Measurements from ENCODE around the gene OPCML.

OPCML gene

DNA sequence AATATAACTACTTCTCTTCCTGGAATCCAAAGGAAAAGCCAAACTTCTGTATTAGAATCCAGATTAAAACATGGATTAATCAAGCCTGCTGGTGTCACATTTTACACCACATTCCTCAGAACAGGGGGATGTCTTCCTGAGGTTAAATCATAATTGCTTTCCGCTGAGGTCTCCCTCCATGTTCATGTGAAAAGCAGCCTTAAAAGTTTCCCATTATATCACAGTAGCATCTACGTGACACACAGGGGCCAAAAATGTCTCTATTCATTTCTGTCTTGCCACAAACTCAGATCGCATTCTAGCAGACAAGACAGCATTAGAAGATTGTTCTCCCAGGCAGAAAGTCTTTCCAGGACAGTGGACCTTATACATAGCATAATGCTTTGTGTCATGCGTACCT is 788.7 kb downstream of the OPCML start:
- DNase-seq (ENCODE audit: low read depth): no peak

DNA sequence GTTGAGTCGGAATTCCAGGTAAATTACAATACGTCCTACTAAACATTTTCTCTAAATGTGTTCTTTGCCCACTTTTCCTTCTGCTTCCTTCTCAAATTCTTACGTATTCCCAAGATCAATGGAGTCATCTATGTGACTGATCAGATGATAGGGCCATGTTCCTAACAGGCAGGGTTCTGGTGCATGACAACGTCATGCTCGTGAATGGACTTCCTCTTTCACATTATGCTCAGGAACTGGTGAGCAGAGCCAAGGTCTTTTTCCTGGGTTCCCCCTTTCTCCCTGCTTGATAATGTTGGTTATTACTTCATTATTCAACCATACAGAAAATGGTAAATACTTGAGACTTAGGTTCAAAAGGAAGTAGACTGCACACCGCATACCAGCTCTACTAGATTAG is 789.4 kb downstream of the OPCML start:
- DNase-seq (ENCODE audit: low read depth): no peak

DNA sequence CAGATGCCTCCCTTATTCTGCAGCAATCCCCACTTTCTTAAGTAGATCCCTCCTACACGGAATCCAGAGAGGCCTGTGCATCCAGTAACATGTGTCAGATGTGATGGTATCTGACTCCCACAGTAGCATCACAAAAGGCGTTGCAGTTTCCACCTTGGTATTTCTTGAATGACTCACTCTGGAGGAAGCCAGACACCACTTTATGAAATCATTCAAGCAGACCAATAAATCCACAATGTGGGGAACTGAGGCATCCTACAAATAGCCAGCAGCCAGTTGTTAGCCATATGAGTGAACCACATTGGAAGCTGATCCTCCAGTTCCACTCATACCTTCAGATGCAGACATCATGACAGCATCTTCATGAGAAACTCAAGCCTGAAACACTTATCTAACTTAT is 798.1 kb downstream of the OPCML start:
- DNase-seq (ENCODE audit: low read depth): no peak

DNA sequence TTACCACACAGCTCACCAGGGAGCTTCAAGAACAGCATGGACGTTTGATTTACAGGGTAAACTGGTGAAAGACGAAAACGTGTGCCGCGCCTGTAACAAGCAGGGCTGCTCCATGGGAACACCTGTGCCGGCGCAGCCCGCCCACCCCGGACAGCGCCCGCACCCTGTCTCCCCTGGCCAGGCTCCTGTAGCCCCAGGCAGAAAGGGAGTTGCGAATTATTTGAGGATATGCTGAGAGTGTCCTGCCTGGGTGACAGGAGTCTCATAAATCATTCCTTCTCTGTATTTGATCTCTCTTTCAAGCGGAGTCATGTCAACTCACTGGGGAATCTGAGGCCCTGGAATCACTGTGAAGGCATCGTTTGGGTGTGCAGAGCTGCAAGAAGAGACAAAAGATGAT is 804.3 kb downstream of the OPCML start:
- no peak for DNase-seq (ENCODE audit: low read depth)

DNA sequence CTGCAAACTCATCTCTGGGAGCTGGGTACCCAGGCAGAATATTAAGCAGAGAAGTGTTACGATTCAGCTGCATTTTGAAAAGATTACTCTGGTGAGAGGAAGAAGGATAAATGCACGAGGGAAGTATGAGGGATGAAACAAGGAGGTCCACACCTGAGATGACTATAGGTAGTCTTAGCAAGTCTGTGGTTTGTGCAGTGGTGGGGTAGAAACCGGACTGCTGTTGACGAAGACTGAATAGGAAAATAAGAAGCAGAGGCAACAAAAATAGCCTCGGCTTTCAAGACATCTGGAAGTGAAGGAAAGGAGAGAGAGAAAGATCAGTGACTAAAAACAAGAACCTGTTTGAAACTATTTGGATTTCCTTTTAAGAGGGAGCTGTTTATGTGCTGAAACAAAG is 810.8 kb downstream of the OPCML start:
- no peak for DNase-seq (ENCODE audit: low read depth)

DNA sequence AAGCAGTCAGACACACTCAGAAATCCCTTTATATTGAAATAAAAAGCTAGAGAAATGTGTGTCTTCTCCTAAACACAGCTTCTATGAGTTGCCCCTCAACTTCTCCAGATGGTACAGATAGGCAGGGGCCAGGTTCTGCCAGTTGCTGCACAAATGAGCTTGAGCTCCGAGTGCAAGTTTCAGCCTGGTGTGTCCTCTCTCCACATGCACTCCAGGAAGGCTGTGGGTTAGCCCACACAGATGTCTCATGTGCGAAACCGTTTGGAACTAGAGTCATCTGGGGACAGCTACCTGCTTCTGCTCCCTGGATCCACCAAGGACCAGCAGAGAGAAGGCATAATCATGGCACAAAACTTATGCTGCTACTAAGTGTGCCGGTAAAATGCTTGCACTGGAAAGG is 812.6 kb downstream of the OPCML start:
- DNase-seq (ENCODE audit: low read depth): no peak

DNA sequence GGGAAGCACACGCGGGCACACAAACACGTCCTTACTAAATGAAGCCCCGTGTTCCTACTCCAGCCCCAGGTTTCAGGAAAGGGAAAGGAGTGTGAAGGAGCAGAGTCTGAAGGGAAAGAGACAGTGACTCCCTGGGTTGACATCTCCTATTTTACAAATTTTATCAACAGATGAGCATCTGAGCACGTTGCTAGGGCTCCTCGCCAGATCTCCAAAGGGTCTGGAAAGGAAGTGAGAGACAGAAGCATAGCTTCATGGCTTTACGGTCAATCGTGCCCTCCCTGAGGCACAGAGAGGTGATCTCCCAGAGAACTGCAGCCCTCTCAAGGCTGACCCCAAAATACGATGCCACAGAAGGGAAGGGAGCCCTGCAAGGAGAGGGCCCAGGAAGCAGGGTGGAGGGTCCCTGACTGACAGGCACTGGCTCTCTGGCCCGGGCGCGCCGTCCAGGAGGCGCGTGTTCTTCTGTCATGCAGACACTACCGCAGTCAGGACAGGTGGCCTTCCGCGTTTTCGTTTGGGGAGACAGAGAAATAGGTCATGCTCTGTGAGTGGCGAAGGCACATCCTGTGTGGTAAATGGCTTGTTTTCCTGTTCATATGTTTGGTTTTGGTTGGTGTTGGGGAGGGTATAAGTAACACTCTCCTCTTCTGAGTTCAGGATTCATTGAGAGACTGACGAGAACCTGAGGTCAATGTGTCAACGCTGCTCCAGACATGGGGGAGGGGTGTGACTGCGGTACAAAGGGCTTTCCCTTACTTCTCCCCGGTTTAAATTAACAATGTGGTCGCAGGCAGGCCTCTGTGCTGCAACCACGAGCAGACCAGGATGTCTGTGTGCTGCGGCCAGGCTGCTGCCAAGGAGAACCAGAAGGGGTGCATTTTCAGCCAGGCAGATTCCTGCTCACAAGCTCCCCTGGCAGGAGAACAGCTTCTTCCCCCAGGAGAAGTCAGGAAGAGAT is 813.3 kb downstream of the OPCML start:
- no peak for DNase-seq (ENCODE audit: low read depth)

DNA sequence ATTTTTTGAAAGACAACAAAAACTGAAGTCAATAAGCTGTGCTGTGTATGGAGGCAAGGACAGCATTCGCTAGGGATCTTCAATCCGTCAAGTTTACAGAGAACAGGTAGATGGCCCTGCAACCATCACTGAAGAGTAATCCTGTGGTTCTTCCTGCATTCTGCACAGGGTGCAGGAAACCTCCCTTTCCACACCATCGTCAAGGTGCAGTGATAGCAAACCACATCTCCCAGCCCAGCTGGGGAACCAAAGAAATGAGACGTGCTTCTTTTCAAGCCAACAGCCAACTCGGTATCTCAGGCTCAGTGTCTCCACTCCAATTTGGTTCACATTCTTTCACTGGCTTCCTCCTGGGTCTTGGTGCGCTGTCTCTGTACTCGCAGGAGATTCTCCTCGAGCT is 814.5 kb downstream of the OPCML start:
- no peak for DNase-seq (ENCODE audit: low read depth)

DNA sequence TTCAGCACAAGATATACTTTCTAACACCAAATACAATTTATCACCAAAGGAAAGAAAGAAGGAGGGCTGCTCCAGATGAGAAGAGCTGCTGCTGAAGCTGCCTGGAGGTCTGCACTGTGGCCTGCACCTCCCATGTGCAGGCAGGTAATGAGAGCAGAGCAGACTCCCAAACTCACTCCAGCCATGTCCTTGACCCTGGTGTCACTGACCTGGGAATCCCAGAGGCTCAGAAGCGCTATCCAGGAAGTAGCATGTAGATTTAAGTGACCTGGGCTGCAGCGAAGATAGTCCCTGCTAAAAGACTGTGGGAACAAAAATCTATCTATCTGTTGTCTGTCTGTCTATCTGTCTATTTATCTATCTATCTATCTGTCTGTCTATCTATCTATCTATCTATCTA is 816.3 kb downstream of the OPCML start:
- DNase-seq (ENCODE audit: low read depth): no peak

DNA sequence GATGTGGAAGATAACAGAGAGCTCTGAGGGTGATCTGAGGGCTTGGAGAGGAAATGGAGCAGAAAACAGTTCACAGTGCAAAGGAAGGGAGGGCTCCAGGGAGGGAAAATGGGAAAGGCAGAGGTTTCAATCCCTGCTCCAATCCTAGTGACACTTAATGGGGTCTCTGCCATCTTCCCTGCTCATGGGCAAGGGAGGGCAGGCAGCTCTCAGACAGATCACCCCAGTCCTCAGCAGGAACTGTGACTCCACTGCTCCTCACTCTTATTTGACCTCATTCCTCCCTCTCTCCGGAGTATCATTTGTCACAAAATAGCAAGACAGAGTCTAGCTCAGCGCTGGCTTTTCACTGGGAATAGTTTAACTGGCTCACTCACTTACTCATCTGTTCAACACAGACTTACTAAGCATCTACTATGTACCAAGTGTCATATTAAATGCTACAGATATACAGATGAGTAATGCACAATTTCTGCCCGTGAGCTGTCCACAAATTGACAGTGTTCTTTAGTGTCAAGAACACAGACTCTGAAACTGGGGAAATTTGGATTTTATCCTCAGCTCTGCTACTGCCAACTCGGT is 817.4 kb downstream of the OPCML start:
- no peak for DNase-seq (ENCODE audit: low read depth)

DNA sequence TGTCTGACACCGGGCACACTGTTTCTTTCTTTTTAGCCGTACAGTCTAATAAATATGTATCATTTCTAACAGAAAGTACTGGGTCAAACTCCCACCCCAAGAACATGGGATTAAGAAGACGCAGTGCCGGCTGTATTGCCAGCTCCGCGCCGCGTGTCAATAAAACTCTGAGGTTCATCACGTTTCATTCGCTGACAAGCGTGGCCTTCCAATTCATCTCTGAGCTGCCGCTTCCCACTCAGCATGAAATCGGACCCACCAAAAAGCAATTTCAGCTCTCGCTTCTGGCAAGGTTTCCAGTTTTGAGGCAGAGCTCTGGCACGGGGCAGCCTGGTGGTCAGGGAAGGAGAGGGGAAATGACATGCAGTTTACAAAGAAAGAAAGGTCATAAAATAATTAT is 819.8 kb downstream of the OPCML start:
- DNase-seq (ENCODE audit: low read depth): no peak

DNA sequence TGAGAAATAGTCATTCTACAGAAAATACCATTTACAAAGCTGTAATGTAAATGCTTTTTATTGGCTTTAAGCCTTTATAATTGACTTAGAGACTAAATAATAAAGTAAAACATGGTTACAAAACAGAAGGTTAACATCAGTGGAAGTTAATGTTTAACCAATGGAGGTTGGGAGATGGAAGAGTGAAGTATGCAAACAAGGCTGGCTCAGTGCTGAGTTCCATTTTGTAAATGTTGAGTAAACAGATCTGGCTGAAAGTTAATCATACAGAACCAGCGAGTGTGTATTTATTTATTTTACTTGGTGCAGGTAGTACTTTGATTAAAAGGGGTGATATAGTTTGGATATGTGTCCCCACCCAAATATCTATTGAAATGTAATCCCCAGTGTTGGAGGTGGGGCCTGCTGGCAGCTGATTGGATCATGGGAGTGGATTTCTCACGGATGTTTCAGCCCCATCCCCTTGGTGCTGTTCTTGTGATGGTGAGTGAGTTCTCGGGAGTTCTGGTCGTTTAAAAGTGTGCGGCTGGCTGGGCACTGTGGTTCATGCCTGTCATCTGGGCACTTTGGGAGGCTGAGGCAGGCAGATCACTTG is 827.4 kb downstream of the OPCML start:
- no peak for DNase-seq (ENCODE audit: low read depth)

DNA sequence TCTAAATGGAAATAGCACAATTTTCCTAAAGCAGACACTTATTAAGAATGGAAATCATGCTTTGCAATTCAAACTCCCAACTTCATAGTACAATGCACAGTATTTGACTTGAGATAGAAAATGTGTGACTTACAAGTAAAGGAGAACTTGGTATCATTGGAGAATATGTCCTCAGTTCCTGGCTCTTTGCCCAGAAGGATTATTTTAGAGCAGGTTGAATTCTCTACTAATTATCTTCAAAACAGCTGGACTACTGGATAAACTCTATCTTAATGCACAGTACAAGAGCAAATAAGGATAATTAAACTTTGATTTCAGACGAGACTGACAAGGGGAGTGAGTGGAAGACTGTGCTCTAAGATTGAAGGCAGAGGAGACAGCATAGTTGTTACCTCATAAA is 839.4 kb downstream of the OPCML start:
- DNase-seq (ENCODE audit: low read depth): no peak

DNA sequence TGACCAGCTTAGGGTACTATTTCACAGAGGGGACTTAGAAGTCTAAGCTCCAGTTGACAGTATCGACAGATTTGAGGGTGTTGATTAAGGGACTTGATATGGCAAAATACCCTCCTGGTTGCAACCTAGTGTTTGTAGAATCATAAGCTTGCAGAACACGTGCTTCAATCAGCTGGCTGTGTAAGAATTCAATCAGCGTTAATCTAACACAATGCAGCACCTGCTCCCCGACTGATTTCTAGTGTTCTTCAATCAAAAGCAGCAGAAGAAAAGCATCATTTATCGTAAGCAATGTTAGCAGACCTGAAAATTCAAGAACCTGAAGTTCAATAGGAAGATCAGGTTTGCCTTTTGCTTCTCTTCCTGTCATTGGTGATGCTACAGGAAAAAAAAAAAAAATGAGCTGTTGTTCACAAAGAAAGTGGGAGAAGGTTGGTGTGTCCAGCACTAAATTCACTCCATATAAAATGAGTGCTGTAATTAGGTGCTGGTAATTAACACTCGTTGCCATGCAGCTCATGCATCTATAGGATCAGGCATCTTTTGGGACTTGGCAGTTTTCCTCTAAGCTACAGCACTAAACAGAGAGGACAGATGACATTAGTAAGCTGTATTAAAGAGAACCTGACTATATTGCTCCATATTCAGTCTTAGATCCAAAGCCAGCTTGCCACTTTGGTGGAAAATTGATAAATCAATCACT is 840.3 kb downstream of the OPCML start:
- no peak for DNase-seq (ENCODE audit: low read depth)

DNA sequence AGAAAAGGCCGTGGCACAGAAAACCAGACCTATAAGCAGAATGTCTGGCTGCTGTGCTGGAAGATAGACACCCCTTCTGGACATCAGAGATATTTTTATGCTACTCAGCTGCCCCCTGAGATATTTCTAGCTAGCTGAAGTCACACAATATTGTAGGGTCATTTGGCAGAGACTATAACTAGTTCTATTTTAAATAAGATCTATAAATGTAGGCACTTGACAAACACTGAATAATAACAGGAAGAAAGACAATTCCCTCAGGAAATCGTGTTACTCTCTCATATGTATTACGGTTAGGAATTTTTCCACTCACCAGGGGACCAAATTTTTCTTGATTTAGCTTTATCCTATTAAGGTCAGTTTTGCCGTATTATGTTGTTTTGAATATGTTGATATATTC is 845.4 kb downstream of the OPCML start:
- DNase-seq (ENCODE audit: low read depth): no peak

DNA sequence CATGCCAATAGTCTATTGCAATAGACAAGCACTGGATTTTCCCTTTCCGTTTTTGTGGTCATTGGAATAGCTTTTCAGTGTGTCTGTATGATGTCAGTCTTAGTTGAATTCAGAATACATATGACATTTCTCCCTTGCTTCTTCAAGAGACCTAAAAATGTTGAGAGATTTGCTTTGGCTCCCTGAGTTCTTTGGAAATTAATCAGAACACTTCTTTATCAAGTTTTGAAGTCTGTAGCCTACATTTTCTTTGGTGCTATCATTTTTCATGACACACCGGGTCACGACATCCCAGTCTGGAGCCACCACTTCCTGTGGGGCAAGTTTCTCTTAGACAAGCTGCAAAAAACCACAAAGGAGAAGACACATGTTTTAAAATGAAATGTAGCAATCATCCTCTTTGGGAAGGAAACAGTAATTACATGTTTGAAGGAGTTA is 847.1 kb downstream of the OPCML start:
- DNase-seq (ENCODE audit: low read depth): no peak

DNA sequence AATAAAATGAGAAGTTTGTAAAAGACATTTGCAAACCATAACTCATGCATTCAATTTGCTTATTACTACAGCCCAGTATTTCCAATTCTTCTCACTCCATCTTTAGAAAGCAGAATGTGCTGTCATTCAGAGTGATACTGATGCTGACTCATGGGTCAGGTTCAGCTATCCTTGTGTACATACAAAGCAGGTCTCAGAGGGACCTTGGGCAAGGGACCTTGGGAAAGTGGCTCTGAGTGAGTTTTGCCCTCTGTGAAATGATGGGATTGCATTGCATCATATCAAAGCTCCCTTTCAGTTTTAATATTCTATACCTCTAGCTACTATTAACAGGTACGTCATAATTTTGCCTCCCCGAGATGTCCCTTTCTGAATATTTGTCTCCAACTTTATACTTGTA is 848.7 kb downstream of the OPCML start:
- DNase-seq (ENCODE audit: low read depth): no peak

DNA sequence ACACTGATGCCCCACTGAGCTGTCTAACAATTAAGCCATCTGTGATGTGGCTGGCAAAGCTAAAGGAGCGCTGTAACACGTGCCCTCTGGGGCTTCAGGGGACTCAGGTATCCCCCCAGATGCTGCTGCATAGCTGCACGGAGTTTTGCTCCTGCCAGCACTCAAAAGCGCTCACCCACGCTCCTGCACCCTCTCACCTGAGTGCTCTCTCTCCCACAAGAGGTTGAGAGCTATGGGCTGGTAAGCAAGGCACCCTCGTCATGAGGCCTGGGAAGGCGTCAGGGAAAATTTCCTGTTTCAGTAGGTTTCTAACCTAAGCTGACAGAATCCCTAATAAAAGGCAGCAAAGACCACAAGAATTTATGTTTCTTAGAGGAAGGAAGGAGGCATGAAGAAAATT is 850.3 kb downstream of the OPCML start:
- DNase-seq (ENCODE audit: low read depth): no peak

DNA sequence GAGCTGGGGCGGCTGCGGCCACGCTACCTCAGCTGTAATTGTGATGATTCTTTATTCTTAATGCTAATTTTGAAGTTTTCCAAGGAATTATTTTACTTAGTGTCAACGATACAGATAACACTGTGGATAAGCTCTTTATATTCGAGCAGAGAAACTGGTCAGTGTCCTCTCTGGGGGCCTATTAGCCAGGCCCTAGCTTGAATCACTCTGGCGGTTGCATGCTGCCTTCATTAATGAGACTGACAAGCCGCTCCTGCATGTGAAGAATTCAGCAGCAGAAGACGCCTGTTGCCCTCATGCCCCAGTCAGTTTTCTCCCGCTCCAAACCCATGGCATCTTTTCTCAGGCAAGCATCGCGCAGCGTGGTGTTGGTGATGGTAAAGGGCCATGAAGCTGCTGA is 851.7 kb downstream of the OPCML start:
- DNase-seq (ENCODE audit: low read depth): no peak

DNA sequence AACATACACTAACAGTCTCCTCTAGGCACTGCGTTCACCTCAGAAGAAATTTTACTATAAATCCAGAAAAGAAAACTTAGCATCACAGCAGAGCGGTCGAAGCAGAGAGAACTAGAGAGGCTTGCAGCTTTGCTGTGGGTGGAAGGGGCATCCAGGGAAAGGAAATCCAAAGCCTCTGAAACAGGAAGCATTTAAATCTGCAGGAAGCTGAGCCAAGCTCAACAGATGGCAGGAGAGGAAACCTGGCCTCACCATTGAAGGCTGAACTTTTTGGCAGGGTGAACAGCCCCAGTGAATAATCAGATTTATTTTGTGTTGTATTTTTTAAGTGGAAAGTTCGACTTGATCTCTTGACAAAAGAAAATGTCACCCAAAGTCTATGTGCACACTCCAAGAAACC is 858.1 kb downstream of the OPCML start:
- DNase-seq (ENCODE audit: low read depth): no peak

DNA sequence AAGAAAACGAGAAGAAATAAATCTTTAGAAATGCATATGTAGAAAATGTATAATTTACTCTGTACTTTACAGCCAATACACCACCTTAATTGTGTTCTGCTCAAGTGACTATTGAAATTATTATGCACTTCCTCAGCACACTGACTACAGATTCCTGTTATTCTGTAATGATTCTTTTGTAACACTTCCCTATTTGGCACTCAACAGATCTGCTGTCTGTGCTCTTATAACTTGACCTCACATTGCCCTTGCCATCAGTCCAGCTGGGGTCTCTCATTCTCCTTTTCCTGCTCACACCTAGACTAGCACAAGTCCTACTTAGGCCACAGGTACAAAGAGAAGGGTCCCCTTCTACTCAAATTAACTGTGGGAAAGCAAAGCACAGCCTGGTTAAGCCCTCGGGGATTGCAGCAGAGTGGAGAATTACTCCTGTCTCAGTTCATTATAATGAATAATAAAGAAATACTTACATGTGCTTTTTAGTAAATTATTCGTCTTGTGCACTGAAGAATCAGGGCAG is 860.4 kb downstream of the OPCML start:
- no peak for DNase-seq (ENCODE audit: low read depth)

DNA sequence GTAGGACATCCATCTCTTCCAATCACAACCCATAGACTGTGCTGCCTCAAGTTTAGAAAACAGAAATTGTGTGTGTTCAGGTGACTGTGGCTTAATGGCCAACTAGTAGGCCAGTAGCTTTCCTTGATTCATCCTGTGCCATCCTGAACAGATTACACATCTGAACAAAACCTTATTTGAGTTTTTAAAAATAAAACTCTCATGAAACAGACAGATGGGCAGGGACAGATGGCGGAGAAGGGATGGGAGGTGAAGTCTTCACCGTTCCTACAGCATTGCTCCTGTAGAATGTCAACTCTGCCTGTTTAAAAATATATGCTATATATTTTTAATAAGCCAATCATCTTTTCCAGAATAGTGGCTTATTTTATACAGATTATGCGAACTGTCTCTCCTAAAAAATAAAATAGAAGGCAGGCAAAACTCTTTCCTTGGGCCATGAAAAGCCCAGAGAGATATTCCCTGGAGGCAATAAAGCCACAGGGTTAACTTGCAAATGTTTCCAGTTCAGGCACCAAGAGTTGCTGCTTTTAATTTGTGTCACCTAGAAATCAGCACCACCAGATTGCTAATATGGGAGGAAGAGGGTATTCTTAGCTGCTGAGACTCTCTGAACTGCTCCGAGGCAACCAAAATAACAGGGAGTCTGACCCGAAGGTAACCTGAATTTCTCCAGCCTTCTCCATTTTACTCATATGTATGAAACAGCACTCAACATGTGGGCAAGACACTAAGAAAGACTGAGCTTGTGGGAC is 861.2 kb downstream of the OPCML start:
- DNase-seq (ENCODE audit: low read depth): no peak

Measured in T follicular helper cell (primary cell).